NB4 (cell line): Measurements from ENCODE around the gene MAP4K4.

ENCODE experiments used
- CTCF ChIP-seq: IDR thresholded peaks from one replicate; pipeline ENCODE4 v1.5.1; 2012; ENCODE audit warnings: low read depth, low read length
- MYC ChIP-seq: IDR thresholded peaks from 2 replicates; pipeline ENCODE4 v1.6.1; 2011; ENCODE audit warnings: low read depth, low read length
- POLR2A ChIP-seq: IDR thresholded peaks from 2 replicates; pipeline ENCODE4 v1.6.1; 2011; ENCODE audit warnings: mild to moderate bottlenecking; ENCODE audit not compliant: insufficient read length; ENCODE audit errors: extremely low read depth
- TF ChIP-seq, protein P1 (sequence below): IDR thresholded peaks from 2 replicates; pipeline ENCODE4 v1.6.1; 2011; ENCODE audit warnings: low read depth, low read length

DNA sequence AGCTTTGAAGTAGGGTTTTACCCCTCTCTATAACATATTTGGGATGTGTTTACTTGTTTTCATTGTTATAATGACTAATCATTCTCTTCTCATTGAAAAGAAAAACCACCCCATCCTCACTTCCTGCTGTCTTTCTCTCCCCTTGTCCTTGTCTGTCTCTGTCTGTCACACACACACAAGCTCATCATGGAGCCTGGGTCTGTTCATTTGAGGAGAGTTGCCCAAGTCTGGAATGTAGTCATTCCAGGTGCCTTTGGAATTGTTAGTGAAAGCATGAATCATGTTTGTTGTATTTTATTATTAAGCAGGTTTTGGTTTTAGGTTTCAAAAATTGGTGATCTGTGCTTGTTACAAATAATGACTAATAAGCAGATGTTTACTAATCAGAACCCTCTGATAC lies 160.7 kb downstream of the MAP4K4 start:
- TF ChIP-seq POLR2A (no peak), CTCF (no peak), MYC (no peak)
- TF ChIP-seq, protein P1, sequence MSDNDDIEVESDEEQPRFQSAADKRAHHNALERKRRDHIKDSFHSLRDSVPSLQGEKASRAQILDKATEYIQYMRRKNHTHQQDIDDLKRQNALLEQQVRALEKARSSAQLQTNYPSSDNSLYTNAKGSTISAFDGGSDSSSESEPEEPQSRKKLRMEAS: no peak
